GM13976 (cell line): ENCODE measurements around the gene ZNF853.
"Not testable (repeated sequence)": the region's sequence is repeated elsewhere in the genome, so short reads cannot be mapped to it uniquely, and the experiment has no call there.

ENCODE experiments used
- DNase-seq: peaks from one replicate; pipeline ENCODE4 v3.0.0; 2012; ENCODE audit warnings: low spot score
- CTCF ChIP-seq: IDR thresholded peaks from 2 replicates; pipeline ENCODE4 v1.5.1; 2012; ENCODE audit warnings: borderline replicate concordance, mild to moderate bottlenecking; ENCODE audit not compliant: insufficient read depth; ENCODE audit errors: extremely low read depth, missing control alignments, control extremely low read depth
- in situ Hi-C: fragments of 300-500 bp; cut with MboI; formaldehyde crosslinking; loops from one replicate; pipeline ENCODE4 v1.12.0; 2022; ENCODE audit warnings: low sequenced_read_pairs, mixed read lengths, inconsistent platforms; ENCODE audit not compliant: unreplicated experiment

ZNF853 gene

GRCh38 chr7:6658618-6659345 lies 43.4 kb downstream of the ZNF853 start:
- DNase-seq: no peak
- TF ChIP-seq CTCF: no peak
- in situ Hi-C loops: no loop called here

GRCh38 chr7:6670851-6671250 lies 55.4 kb downstream of the ZNF853 start:
- in situ Hi-C loops, DNase-seq: not testable (repeated sequence)
